ENCODE data around the gene FSHB.

FSHB gene

GRCh38 chr11:30270671-30271070 lies 39.9 kb downstream of the FSHB start:
- no peak for DNase-seq

GRCh38 chr11:30277176-30277575 lies 46.4 kb downstream of the FSHB start:
- no peak for DNase-seq

- no peak for DNase-seq
Observed at GRCh38 chr11:30279796-30280195, 49.0 kb downstream of the FSHB start.

- no peak for DNase-seq
Observed at GRCh38 chr11:30281476-30282288, 50.9 kb downstream of the FSHB start.

GRCh38 chr11:30282289-30282631 lies 51.4 kb downstream of the FSHB start:
- DNase-seq: no peak

Measured in NCI-H187 treated with DMSO at 0.1 percent for 48 hours (cell line).